ENCODE results near the gene C1QTNF2.

The C1QTNF2 gene

DNA sequence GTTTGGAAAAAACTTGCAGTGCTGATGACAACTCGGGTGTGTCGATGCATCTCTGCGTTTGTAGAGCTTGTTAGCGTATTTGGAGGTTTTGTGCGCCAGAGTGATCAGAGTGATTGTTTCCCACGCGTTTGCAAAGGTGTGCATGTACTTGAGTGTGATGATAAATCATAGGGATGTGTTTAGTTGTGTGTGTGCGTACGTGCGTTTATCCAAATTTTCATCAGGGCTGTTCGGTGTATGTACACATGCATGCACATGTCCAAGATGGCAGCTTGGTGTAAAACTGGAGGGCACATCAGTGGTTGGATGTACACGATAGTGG, 248 bp upstream of the C1QTNF2 start:
- Histone ChIP-seq H3K27me3 (peaks cover 86% of the 10 kb centered on the region), H3K27ac (no peak overlapping the region), H3K9me3 (no peaks in the 10 kb centered on the region), H3K4me1 (ENCODE audit: control insufficient read depth in 1 of 2, insufficient read depth in 1 of 2, low read depth in 1 of 2, low read length in 1 of 2) (peaks cover 10 to 13% of the 10 kb centered on the region in 2 experiments), H3K36me3 (no peaks in the 10 kb centered on the region), H3K4me3 (ENCODE audit: low read depth in 1 of 2, low read length in 1 of 2) (peak overlapping the region; percentile 61 to 63)
- TF ChIP-seq, protein P1, sequence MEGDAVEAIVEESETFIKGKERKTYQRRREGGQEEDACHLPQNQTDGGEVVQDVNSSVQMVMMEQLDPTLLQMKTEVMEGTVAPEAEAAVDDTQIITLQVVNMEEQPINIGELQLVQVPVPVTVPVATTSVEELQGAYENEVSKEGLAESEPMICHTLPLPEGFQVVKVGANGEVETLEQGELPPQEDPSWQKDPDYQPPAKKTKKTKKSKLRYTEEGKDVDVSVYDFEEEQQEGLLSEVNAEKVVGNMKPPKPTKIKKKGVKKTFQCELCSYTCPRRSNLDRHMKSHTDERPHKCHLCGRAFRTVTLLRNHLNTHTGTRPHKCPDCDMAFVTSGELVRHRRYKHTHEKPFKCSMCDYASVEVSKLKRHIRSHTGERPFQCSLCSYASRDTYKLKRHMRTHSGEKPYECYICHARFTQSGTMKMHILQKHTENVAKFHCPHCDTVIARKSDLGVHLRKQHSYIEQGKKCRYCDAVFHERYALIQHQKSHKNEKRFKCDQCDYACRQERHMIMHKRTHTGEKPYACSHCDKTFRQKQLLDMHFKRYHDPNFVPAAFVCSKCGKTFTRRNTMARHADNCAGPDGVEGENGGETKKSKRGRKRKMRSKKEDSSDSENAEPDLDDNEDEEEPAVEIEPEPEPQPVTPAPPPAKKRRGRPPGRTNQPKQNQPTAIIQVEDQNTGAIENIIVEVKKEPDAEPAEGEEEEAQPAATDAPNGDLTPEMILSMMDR (IDR thresholded peaks at IDR 0.05): no peak

DNA sequence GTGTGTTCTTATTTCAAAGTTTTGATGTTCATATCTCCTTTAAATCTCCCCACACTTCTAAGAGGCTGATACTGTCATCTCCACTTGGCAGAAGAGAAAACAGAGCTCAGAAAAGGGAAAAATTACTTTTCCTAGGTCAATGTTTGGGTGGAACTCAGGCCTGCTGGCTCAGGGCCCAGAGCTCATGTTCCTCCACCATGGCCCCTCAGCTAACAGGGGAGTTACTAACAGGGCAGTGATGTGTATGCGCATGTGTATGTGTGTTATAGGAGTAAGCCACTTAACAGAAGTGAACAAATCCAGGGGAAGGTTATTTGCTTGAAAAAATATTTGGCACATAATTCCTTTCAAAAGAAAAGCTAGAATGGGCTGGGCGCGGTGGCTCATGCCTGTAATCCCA, 2.5 kb downstream of the C1QTNF2 start:
- Histone ChIP-seq H3K36me3 (no peaks in the 10 kb centered on the region), H3K27me3 (peaks cover 58% of the 10 kb centered on the region), H3K4me1 (ENCODE audit: control insufficient read depth in 1 of 2, insufficient read depth in 1 of 2, low read depth in 1 of 2, low read length in 1 of 2) (peaks cover 10 to 13% of the 10 kb centered on the region in 2 experiments), H3K9me3 (no peaks in the 10 kb centered on the region), H3K27ac (no peak overlapping the region), H3K4me3 (ENCODE audit: low read depth in 1 of 2, low read length in 1 of 2) (no peak overlapping the region)
- TF ChIP-seq, protein P1 (IDR thresholded peaks at IDR 0.05): no peak

DNA sequence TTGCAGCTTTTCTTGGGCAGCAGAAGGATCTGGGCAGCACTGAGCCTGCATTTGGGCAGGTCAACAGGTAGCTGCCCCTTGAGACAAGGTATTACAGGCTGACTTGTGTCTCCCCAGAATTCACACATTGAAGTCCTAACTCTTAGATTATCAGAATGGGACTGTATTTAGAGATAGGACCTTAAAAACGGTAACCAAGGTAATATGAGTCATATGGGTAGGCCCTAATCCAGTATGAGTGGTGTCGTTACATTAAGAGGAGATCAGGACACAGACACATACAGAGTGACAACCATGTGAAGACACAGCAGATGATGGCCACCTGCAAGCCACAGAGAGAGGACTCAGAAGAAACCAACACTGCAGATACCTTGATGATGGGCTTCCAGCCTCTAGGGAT, 3.2 kb downstream of the C1QTNF2 start:
- H3K27me3 ChIP-seq: peaks cover 52% of the 10 kb centered on the region
- TF ChIP-seq, protein P1 (IDR thresholded peaks at IDR 0.05): no peak
- H3K27ac ChIP-seq: no peak overlapping the region
- H3K36me3 ChIP-seq: no peaks in the 10 kb centered on the region
- H3K9me3 ChIP-seq: no peaks in the 10 kb centered on the region
- no peak overlapping the region for H3K4me3 ChIP-seq (ENCODE audit: low read depth in 1 of 2, low read length in 1 of 2)
- H3K4me1 ChIP-seq (ENCODE audit: control insufficient read depth in 1 of 2, insufficient read depth in 1 of 2, low read depth in 1 of 2, low read length in 1 of 2): peaks cover 10 to 13% of the 10 kb centered on the region in 2 experiments

DNA sequence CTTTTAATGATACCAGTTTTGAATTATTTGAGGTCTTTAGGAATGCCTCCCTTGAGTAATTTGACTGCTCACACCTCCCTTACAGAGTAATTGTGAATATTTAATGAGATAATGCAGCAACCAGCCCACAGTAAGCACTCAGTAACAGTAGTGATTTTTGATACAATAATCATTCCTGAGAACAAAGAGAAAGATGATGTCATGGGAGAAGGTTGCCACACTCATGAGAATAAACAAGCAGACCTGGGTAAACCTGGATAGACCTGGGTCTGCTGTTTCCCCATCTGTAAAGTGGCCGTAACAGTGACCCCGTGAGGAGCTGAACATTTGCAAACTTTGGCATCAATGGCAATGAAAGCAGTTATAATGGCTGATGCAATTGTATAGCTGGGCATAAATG, 4.2 kb downstream of the C1QTNF2 start:
- H3K4me1 ChIP-seq (ENCODE audit: control insufficient read depth in 1 of 2, insufficient read depth in 1 of 2, low read depth in 1 of 2, low read length in 1 of 2): peaks cover 10 to 13% of the 10 kb centered on the region in 2 experiments

DNA sequence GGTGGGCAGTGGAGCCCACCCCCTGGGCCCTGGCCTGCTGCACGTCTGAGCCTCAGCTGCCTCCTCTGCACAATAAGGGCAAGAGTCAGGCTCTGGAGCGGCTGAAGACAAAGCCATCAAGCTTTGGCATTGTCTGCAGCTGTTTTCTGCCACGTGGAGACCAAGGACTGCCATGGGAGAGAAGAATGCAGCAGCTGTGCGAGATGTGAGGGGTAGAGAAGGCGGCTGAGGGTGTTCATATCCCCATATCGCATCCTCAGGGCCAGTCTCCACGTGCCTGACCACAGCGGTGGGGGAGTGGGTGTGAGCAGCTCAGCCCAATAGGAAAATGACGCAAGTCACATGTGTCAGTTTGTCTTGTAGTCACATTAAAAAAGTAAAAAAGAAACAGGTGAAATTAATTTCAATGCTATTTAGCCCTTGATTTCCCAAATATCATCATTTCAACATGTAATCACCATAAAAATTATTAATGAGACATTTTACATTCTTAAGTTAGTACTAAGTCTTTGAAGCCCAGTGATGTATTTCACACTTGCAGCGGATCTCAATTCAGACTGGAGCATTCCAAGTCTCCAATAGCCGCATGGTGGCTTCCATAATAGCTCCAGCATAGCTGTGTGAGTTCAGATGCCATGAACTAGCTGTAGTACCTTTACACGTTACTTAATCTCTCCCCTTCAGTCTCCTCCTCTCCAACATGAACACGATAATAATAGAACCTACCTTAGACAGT, 6.6 kb downstream of the C1QTNF2 start:
- H3K4me3 ChIP-seq (ENCODE audit: low read depth in 1 of 2, low read length in 1 of 2): no peak overlapping the region
- H3K27me3 ChIP-seq: peaks cover 25% of the 10 kb centered on the region
- H3K4me1 ChIP-seq (ENCODE audit: control insufficient read depth in 1 of 2, insufficient read depth in 1 of 2, low read depth in 1 of 2, low read length in 1 of 2): no peaks in the 10 kb centered on the region
- no peaks in the 10 kb centered on the region for H3K9me3 ChIP-seq
- no peaks in the 10 kb centered on the region for H3K36me3 ChIP-seq
- no peak overlapping the region for H3K27ac ChIP-seq
- TF ChIP-seq, protein P1 (IDR thresholded peaks at IDR 0.05): no peak

More for the DNA sequence above, 4.2 kb downstream of the C1QTNF2 start:
- TF ChIP-seq, protein P1 (IDR thresholded peaks at IDR 0.05): no peak
- Histone ChIP-seq H3K27ac (no peak overlapping the region), H3K27me3 (peaks cover 42% of the 10 kb centered on the region), H3K36me3 (no peaks in the 10 kb centered on the region), H3K4me3 (ENCODE audit: low read depth in 1 of 2, low read length in 1 of 2) (no peak overlapping the region), H3K9me3 (no peaks in the 10 kb centered on the region)

All from neutrophil (primary cell).